HG03558 (cell line): ENCODE results near the gene REEP3.

Experiments used
- ATAC-seq: cut with Tn5 transposase; IDR thresholded peaks from one replicate; pipeline ENCODE4 v1.9.1; 2021; ENCODE audit warnings: moderate number of reproducible peaks; ENCODE audit not compliant: unreplicated experiment; ENCODE audit errors: extremely low read depth

REEP3 gene

DNA sequence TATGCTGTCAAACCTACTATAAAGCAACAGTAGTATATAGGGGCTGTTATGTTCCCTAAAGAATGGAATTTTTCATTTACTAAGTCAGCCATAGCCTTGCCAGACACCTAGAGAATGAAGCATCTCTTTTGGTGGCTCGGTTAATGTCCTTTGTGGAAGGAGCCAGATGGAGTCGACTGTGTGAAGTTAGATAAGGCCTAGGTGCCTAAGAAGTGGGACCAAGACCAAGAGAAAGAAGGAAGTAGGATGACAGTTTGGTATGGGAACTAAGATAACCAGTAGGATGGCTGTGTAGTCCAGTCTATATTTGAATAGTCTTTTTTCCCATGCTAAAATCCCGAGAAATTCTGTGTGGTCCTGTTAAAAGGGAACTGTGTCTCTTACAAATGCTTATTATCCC lies 62.2 kb downstream of the REEP3 start:
- no peak for ATAC-seq

- ATAC-seq: no peak
These were observed 62.9 kb downstream of the REEP3 start for GRCh38 chr10:63583909-63584724.

DNA sequence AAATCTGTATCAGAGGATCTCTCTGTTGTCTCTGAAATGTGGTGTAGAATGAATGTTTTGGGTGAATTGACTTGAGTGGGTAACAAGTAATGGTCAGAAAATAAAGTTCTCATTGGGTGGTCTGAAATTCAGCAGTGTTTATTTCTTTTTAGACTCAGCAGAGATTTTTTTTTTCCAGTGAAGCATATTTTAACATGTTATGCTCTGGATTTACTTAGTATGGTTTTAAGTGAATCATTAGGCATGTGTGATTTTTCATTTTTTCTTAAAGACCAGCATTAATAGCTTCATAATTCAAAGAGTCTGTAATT lies 63.5 kb downstream of the REEP3 start:
- no peak for ATAC-seq

GRCh38 chr10:63585041-63585440 lies 63.8 kb downstream of the REEP3 start:
- no peak for ATAC-seq

DNA sequence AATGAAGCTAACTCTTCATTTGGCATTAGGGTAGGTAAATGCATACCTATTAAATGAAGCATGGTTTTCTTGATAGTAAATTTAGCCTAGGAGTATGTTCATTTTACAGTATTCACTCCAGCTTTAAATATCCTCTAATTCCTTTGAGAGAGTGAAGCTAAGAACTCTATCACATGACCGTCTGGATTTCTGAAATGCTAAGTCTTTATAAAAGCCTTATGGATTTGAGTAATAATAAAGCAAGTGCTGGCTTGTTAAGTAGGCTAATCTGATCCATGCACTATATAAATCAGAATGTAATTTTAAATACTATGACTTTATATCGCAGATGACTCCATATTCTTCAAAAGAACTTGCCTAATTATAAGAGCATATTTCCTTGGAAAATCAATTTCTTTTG lies 64.8 kb downstream of the REEP3 start:
- no peak for ATAC-seq

- ATAC-seq: no peak
These were observed 66.0 kb downstream of the REEP3 start for GRCh38 chr10:63587191-63587590.

- ATAC-seq: no peak
These were observed 67.4 kb downstream of the REEP3 start for GRCh38 chr10:63588436-63589167.

DNA sequence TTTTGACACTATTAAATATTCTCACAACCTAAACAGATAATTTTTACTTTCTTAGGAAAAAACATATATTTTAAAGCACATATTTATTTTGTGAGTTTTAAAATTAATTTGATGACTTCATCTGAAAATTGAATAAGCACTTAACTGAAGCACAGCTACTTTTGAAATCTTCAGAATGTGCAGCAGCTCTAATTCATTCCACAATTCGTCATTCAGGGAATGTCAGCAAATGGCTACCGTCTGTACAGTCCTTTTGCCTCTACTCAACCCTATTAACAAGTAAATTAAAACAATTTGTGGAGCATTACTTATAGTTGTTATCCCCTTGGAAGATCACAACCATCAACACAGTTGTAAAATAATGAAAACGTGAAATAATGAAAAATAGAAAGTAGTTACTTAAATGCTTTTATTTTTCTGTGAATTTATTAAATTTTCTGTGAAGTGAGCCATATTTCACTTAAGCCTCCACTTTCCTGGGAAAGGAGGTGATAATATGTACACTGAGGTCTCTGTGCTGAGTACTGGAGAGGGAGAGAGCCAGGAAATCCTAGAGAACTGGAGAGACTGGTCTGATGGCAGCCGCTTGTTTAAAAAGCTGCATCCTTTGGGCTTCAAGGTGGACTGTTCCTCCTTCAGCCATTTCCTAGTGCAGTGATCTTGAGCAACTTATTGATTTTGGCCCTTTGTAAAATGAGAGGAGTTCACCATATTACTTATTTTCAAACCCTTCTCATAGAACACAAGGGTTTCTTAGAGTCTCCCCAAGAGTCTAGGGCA lies 70.6 kb downstream of the REEP3 start:
- ATAC-seq: no peak

- ATAC-seq: no peak
These were observed 72.4 kb downstream of the REEP3 start for GRCh38 chr10:63593576-63593975.

GRCh38 chr10:63595072-63595471 lies 73.9 kb downstream of the REEP3 start:
- ATAC-seq: no peak

DNA sequence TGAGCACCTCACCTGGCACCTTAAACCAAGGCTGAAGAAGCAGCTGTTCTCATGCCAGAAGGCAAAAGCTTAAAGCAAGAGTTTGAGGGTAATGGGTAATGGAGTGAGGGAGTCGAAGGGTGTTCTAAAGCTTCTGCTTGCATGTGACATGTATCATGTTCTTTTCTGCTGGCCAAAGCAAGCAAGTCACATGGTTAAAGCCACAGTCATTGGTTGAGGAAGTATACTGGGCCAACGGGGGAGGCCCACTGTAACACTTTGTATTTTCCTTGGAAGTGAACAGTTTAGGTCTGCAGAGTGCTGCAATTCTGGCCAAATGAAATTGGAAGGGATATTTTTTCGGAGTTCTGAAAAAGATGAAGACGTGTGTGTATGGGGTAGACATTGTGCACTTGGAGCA lies 75.7 kb downstream of the REEP3 start:
- ATAC-seq: no peak

DNA sequence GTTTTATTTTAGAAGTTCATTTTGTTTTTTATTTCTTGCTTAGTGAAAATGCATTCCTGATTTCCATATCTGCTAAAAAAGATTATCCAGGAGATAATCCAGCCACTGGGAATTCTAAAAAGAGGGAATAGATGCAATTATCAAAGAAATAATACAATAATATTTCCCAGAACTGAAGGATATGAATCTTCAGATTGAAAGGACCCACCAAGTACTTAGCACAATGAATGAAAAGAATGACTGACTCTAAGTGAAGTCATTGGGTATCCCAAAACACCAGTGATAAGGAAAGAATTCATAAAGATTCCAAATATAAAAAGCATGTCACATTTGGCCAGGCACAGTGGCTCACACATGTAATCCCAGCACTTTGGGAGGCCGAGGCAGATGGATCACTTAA lies 79.3 kb downstream of the REEP3 start:
- no peak for ATAC-seq

GRCh38 chr10:63603709-63604445 lies 82.7 kb downstream of the REEP3 start:
- ATAC-seq: peak; percentile 56

- no peak for ATAC-seq
These were observed 84.2 kb downstream of the REEP3 start for GRCh38 chr10:63605197-63605967.

DNA sequence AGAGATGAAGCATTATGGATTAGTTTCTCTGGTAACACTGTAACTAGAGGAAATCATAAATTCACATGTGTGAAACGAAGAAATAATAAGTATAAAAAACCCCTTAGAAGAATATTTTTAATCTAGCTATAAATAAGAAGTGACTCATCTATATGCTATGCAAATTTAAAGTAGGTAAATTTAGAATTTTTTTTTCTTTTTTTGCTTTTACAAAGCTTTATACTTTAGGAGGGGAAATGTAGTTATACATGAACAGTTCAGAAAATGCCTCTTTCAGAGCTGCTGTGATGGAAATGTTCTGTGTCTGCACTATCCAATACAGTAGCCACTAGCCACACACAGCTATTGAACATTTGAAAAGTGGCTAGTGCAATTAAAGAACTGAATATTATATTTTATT lies 87.3 kb downstream of the REEP3 start:
- ATAC-seq: no peak

GRCh38 chr10:63611078-63611477 lies 89.9 kb downstream of the REEP3 start:
- ATAC-seq: no peak

GRCh38 chr10:63614371-63614891 lies 93.2 kb downstream of the REEP3 start:
- ATAC-seq: no peak

DNA sequence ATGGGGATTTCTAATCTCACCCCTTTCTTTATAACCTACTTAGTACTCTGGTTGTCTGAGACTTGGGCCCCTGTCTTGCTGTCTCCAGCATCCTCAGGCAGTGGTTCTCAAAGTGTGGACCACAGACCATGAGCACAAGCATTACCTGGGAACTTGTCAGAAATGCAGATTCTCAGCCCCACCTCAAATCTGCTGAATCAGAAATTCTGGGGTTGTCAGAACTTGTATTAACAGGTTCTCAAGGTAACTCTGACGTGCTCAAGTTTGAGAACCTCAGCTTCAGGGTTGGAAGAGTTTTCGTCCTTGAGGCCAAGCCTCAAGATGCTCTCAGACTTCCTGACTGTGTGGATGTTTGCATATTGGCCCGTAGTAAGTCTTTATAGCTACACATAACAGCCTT lies 97.4 kb downstream of the REEP3 start:
- ATAC-seq: no peak

DNA sequence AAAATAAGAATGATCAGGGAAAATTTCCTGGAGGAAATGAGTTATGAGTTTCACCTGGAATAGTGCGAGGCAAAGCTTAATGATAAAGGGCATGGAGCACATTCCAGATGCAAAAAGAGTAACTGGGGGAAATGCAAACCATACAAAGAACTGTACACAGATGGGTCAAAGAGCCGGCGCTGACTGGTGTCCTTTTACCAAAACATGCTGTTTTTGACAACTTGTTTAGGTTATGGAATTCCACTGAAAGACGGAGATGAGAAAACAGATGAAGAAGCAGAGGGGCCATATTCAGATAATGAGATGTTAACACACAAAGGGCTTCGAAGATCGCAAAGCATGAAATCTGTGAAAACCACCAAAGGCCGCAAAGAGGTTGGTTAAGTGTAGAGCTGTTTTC lies 98.2 kb downstream of the REEP3 start:
- no peak for ATAC-seq

GRCh38 chr10:63622097-63622496 lies 100.9 kb downstream of the REEP3 start:
- ATAC-seq: no peak
